ENCODE data around the gene FRMD4A. TPM values are rescaled to one million over a fixed set of nuclear protein-coding genes. Genes with fewer than 3 reads are reported as not detected.
"Not testable (repeated sequence)": the region's sequence is repeated elsewhere in the genome, so short reads cannot be mapped to it uniquely, and the experiment has no call there.

FRMD4A gene
- total and polyA plus RNA-seq, 11 donors, result 12.2 to 58.1 (median 28.1) TPM

DNA sequence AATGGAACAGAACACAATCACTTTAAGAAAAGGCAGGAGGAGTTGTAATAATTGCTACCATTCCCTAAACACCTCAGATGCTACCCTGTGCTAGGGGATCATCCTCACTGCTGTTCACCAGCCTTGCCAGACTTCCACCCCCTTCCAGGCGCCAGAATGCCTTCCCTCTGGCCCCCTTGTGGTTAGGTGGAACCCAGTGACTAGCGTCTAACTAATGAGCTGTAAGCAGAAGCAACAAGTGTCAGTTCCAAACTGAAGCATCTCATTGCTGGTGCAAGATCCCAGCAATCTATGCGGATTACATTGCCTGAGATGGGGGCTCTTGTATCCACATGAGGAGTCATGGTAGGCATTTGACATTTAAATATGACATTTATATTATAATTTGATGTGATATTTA lies 86.6 kb downstream of the FRMD4A start:
- Histone ChIP-seq H3K9me3 (no peaks in the 10 kb centered on the region), H3K4me1 (peaks cover 0 to 7% (median 0%) of the 10 kb centered on the region in 12 donors), H3K4me3 (no peak overlapping the region), H3K27ac (no peak overlapping the region), H3K27me3 (peaks cover 0 to 10% (median 0%) of the 10 kb centered on the region in 9 donors), H3K36me3 (no peaks in the 10 kb centered on the region)
- TF ChIP-seq, protein P1, sequence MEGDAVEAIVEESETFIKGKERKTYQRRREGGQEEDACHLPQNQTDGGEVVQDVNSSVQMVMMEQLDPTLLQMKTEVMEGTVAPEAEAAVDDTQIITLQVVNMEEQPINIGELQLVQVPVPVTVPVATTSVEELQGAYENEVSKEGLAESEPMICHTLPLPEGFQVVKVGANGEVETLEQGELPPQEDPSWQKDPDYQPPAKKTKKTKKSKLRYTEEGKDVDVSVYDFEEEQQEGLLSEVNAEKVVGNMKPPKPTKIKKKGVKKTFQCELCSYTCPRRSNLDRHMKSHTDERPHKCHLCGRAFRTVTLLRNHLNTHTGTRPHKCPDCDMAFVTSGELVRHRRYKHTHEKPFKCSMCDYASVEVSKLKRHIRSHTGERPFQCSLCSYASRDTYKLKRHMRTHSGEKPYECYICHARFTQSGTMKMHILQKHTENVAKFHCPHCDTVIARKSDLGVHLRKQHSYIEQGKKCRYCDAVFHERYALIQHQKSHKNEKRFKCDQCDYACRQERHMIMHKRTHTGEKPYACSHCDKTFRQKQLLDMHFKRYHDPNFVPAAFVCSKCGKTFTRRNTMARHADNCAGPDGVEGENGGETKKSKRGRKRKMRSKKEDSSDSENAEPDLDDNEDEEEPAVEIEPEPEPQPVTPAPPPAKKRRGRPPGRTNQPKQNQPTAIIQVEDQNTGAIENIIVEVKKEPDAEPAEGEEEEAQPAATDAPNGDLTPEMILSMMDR (IDR thresholded peaks at IDR 0.05), result no peak
- TF ChIP-seq POLR2A (IDR thresholded peaks at IDR 0.05), result no peak
- 41 to 55% (median 48%) methylated on average over 3 of the region's 3 CpGs for WGBS, 4 donors
- no peak for DNase-seq
- intact Hi-C loops (cut with DNase I), result no loop called here
- no peak for ATAC-seq

DNA sequence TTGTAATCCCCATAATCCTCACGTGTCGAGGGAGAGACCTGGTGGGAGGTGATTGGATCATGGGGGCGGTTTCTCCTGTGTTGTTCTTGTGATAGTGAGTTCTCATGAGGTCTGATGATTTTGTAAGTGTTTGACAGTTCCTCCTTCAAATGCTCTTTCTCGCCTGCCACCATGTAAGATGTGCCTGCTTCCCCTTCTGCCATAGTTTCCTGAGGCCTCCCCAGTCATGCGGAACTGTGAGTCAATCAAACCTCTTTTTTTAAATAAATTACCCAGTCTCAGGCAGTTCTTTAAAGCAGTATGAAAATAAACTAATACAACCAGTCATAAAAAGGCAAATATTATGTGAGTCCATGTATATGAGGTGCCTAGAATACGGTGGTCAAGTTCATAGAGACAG lies 87.5 kb downstream of the FRMD4A start:
- DNase-seq (no peak), ATAC-seq (no peak)
- Histone ChIP-seq H3K36me3 (no peaks in the 10 kb centered on the region), H3K27me3 (peaks cover 0 to 10% (median 0%) of the 10 kb centered on the region in 9 donors), H3K4me3 (no peak overlapping the region), H3K9me3 (no peaks in the 10 kb centered on the region), H3K27ac (no peak overlapping the region), H3K4me1 (peaks cover 0 to 7% (median 0%) of the 10 kb centered on the region in 12 donors)
- intact Hi-C loops (cut with DNase I), result no loop called here
- TF ChIP-seq, protein P1 (IDR thresholded peaks at IDR 0.05), result no peak
- no peak for TF ChIP-seq POLR2A (IDR thresholded peaks at IDR 0.05)
- 81 to 91% (median 87%) methylated on average over 6 of the region's 6 CpGs for WGBS, 4 donors

DNA sequence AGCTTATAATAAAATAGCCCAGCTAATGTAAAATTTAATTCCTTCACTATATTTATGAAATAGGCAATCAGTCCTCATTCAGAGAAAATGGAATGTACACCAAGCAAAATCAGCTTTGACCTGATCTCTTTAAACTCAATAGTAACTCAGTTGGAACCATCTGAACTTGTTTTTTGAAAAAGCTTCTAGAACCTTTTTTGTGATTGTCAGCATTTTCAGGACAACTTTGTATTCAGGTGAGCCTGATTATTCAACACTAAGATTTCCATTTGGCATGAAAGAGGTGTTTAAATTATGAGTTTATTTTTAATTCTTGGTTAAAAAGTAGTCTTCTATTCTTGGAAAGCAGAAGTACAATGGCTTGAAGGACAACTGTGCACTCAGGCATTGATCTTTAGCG lies 89.5 kb downstream of the FRMD4A start:
- TF ChIP-seq, protein P1 (IDR thresholded peaks at IDR 0.05), result no peak
- TF ChIP-seq POLR2A (IDR thresholded peaks at IDR 0.05), result no peak
- H3K4me1 ChIP-seq, result no peaks in the 10 kb centered on the region
- 84 to 94% (median 88%) methylated on average over 1 of the region's 1 CpG for WGBS, 4 donors

DNA sequence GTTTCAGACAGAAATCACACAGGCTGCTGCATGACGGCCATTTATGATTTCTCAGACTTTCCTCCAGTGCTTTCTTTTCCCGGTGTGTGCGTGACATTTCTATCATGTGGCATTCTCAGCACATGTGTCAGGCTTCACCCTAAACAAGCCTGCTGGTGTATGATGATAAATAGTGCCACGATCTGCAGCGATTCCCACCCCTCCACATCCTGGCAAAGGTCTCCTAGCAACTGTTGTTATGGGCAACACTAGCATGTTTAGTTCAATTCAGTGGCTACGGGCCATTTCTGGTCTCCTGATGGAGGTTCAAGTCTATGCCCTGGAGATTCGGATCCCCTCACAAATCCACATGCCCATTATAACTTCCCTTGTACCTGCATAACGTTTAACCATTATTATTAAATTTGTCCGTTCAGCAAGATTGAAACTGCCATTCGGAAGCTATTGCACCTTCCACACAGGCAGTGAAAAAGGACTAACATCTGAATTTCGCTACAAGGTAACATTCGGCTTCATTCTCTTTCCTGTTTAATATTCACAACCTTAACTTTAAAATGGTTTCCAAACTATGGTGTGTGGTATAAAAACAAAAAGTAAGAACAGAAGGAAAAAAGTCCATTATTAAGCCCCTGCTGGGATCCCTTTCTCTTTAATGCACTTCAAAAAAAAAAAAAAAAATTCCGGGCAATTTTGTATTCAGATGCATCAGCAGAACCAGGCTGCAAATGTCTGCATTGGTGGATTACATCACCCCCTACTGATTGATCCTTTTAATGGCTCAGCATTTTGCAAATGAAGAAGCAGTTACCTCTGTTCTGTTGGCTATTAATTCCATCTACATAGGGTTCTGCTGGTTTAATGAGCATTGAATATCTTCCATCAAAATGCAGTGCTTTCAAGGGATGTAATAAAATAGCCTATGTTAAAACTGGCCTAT lies 90.2 kb downstream of the FRMD4A start:
- H3K27ac ChIP-seq, result no peak overlapping the region
- H3K27me3 ChIP-seq, result peaks cover 0 to 14% (median 0%) of the 10 kb centered on the region in 9 donors
- WGBS, 4 donors, result 45 to 50% (median 47%) methylated on average over 13 of the region's 13 CpGs
- TF ChIP-seq, protein P1 (IDR thresholded peaks at IDR 0.05), result peak in 1 of 12 donors; percentile 8
- TF ChIP-seq POLR2A (IDR thresholded peaks at IDR 0.05), result no peak
- DNase-seq (no peak), ATAC-seq (no peak)
- intact Hi-C loops (cut with DNase I), result no loop called here
- H3K4me1 ChIP-seq, result no peaks in the 10 kb centered on the region
- H3K36me3 ChIP-seq, result no peaks in the 10 kb centered on the region
- H3K9me3 ChIP-seq, result no peaks in the 10 kb centered on the region
- no peak overlapping the region for H3K4me3 ChIP-seq

More for the DNA sequence above, 89.5 kb downstream of the FRMD4A start:
- no peak for DNase-seq
- intact Hi-C loops (cut with DNase I), result no loop called here
- Histone ChIP-seq H3K27ac (no peak overlapping the region), H3K36me3 (no peaks in the 10 kb centered on the region), H3K9me3 (no peaks in the 10 kb centered on the region), H3K27me3 (peaks cover 0 to 14% (median 0%) of the 10 kb centered on the region in 9 donors), H3K4me3 (no peak overlapping the region)
- no peak for ATAC-seq

DNA sequence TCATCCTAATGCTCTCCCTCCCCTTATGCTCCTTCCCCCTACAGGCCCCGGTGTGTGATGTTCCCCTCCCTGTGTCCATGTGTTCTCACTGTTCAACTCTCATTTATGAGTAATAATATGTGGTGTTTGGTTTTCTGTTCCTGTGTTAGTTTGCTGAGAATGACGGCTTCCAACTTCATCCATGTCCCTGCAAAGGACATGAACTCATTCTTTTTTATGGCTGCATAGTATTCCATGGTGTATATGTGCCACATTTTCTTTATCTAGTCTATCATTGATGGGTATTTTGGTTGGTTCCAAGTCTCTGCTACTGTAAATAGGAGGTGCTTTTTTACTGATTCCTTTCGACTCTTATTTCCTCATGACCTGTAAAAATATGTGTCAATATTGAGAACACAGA lies 92.1 kb downstream of the FRMD4A start:
- H3K36me3 ChIP-seq; H3K9me3 ChIP-seq; intact Hi-C loops (cut with DNase I); H3K4me3 ChIP-seq; H3K4me1 ChIP-seq; H3K27ac ChIP-seq; DNase-seq; ATAC-seq: not testable (repeated sequence)
- peaks cover 0 to 15% (median 0%) of the 10 kb centered on the region in 9 donors for H3K27me3 ChIP-seq
- 87 to 93% (median 90%) methylated on average over 3 of the region's 3 CpGs for WGBS, 4 donors

Measured in heart left ventricle (tissue), 16 donors.